GOT3 (cell line): ENCODE results near the gene SP2.
"Not testable (repeated sequence)": the region's sequence is repeated elsewhere in the genome, so short reads cannot be mapped to it uniquely, and the experiment has no call there.

Experiments
- DNase-seq: peaks from one replicate; lab custom pipeline; 2025; ENCODE audit warnings: mixed read lengths; lab: John Stamatoyannopoulos, UW

SP2 gene

GRCh38 chr17:47918991-47919390 lies 23.0 kb downstream of the SP2 start:
- DNase-seq: no peak

DNA sequence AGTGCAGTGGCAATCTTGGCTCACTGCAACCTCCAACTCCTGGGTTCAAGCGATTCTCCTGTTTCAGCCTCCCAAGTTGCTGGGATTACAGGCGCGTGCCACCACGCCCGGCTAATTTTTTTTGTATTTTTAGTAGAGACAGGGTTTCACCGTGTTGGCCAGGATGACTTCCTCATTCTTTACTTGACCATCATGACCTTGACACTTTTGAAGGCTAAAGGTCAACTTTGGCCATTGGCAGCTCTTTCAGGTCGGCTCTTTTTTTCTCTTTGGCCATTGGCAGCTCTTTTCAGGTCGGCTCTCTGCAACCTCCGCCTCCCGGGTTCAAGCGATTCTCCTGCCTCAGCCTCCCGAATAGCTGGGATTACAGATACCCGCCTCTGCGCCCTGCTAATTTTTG lies 23.9 kb downstream of the SP2 start:
- DNase-seq: not testable (repeated sequence)

DNA sequence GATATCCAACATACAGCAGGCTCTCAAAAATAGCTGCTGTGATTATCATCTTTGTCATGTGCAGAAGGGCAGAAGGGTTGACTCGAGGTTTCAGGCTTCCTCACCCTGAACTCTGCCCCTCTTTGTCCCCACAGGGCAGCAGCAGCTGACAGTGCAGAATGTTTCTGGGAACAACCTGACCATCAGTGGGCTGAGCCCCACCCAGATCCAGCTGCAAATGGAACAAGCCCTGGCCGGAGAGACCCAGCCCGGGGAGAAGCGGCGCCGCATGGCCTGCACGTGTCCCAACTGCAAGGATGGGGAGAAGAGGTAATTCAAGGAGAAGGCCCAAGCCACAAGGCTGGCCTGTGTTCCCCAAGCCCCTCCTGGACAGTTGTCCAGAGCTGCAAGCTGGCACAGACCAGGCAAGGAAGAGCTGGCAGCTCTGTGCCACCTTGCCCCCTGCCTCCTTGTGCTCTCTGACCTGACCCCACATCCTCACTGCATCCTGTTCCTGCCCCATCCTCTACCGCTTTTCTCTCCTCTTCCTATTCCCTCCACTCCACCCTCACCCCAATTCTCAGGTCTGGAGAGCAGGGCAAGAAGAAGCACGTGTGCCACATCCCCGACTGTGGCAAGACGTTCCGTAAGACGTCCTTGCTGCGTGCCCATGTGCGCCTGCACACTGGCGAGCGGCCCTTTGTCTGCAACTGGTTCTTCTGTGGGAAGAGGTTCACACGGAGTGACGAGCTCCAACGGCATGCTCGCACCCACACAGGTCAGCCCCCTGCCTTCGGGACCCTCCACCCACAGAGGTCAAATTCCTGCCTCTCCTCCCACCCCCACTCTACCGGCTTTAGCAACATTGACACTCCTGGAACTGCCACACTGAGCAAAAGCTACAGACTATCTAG lies 29.0 kb downstream of the SP2 start:
- no peak for DNase-seq

GRCh38 chr17:47925678-47925988 lies 29.6 kb downstream of the SP2 start:
- no peak for DNase-seq

GRCh38 chr17:47927821-47928400 lies 31.9 kb downstream of the SP2 start:
- no peak for DNase-seq

- no peak for DNase-seq
Measured at GRCh38 chr17:47928415-47928814, 32.4 kb downstream of the SP2 start.

DNA sequence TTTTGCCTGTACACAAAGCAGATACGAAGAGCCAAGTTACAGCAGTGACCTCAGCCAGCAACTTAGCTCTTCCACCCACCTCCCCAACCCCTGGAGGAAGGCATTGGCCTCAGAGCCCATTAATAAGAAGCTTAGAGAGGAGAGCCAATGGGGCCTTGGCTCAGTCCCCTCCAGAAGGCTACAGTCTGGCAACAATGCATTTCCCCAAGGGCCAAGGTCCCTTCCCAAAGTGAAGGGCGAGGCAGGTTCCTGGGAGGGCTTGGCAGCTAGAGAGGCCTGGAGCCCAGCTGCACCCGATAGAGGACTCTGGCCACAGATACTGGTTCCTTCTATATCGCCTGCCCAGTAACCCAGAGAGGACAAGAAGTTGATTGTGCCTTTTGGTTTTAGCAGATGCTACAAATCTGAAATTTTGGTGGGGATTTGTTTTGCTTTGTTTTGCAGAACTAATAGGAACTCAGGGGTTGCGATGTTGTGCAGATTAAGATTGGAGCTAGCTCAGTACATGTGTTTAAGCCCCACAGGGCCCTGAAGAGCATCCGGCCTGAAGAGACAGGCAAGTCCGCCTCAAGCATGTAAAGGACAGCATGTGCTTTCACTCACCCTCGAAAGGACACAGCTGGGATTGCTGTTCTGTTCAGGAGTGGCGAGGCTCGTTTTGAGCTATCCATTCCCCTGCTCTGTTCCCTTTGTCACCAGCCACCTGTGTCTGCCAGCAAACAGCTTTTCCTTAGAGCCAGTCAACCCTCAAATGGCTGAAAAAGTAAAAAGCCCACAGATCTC lies 33.4 kb downstream of the SP2 start:
- no peak for DNase-seq

- no peak for DNase-seq
Measured at GRCh38 chr17:47931848-47932247, 35.8 kb downstream of the SP2 start.

- DNase-seq: no peak
Measured at GRCh38 chr17:47934856-47935255, 38.8 kb downstream of the SP2 start.

- not testable (repeated sequence) for DNase-seq
Measured at GRCh38 chr17:47935468-47935867, 39.4 kb downstream of the SP2 start.

DNA sequence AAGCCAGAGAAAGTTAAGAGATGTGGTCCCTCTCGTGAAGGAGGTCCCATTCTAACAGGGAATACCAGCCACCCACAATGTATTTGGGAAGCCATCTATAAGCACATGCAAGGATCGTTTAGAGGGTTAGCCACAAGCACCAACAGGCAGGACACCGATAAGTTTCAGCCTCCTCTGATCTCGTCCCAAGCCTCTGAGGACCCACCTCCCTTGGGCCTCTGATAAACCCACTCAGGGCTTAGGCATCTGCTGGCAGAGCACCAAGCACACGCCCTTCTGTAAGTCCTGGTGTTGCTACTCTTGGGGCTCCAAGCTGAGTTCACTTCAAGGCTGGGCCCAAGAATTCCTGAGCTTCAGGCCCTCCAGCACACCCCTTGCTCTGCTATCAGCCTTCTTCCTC lies 39.9 kb downstream of the SP2 start:
- DNase-seq: no peak

DNA sequence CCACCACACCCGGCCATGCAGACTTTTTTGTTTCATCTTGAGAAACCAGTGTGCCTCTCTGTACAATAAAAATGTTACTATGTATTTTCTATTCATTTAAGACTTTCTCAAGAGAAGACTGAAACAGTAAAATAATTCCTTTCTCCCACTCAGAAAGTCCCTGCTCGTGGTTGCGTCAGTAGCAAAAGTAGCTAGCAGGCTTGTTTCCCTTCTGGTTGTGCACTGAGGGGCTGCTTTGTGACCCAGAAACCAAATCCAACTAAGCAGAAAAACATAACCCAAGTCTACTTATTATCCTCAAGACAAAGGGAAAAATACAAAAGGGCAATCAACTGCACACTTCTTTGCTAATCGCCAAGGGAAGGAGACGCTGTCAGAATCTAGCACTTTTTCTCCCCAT lies 41.9 kb downstream of the SP2 start:
- DNase-seq: no peak

DNA sequence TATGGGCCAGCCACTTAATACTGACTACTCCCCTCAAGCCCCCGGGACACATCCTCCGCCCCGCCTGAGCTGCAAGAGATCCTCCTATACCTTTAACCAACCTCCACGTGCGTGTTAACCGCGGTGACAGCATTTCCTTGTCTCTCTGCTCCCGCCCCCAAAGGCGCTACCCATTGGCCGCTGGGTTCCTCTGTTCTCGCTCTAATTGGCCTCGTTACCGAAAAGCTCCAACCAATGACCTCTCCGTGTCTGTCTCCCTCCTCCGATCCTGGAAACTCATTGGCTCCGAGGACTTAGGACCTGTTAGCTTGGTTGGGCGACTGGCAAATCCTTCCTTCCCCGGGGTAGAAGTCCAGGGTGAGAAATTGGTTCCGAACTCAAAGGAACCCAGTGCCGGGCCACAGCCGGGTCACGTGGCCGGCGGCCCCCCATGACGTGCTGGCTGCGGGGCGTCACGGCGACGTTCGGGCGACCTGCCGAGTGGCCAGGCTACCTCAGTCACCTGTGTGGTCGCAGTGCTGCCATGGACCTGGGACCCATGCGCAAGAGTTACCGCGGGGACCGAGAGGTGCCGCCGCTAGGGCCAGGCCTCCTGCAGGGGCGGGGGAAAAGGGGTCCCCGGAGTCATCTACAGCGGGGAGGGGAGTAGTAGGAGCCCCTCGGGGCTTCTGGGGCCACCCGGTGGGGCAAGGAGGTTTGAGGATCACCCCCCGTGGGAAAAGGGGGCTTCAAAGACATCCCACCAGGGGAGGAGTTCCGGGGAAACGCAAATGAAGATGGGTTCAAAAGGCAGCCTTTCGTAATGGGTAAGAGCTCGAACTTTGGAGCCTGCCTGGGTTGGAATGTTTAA lies 45.4 kb downstream of the SP2 start, which contains the start of gene PNPO:
PNPO (plus strand) TSS at position 326 of the 850 bp plus-strand sequence; CDS start at position 431, 105 bp downstream.
- peak; percentile 72 for DNase-seq

DNA sequence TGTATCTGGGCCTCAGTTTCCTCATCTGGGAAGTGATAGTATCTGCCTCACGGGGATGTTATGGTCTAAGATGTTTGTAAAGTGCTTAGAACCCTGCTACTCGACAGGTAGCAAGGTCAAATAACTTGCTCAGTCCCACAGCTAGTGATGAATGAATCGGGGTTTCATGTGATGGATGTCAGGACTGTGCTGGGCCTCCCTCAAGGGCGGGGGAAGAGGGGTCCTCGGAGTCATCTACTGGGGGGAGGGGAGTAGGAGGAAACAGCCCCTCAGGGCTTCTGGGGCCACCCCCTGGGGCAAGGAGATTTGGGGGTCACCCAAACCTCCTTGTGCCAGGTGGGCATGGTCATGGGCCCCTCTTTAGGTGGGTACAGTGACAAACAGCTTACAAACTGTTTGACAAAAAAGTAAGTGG lies 46.1 kb downstream of the SP2 start:
- DNase-seq: no peak

DNA sequence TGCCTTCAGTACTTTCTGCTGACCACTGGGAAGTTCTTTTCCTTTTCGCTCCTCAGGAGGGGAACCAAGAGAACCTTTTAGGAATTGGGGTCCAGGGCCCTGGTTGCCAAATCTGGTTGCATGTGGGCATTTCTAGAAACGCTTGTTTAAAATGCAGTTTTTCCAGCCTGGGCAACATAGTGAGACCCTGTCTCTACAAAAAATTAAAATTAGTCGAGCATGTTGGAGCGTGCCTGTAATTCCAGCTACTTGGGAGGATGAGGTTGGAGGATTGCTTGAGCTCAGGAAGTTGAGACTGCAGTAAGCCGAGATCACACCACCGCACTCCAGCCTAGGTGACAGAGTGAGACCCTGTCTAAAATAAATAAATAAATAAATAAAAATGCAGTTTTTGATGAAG lies 46.5 kb downstream of the SP2 start:
- no peak for DNase-seq

DNA sequence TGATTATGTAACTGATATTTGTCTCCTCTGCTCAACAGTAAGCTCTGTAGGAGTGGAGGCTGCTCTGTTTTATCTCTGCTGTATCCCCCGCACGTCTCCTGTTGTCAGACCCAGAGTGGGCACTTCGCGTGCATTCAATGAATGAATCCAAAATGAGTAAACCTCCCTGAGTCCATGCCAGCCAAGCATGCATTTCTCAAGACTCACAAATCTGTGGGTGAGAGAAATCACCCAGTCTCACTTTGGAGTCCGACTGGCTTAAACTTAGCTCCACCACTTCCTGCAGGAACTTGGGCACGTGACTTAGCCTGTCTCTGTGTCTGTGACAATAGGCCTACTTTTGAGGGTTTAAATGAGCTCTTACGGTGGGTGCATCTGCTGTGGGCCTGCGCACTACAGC lies 49.0 kb downstream of the SP2 start:
- no peak for DNase-seq

GRCh38 chr17:47945529-47946508 lies 49.8 kb downstream of the SP2 start:
- no peak for DNase-seq

- DNase-seq: no peak
Measured at GRCh38 chr17:47946516-47946915, 50.5 kb downstream of the SP2 start.

GRCh38 chr17:47946929-47947397 lies 50.9 kb downstream of the SP2 start:
- DNase-seq: peak; percentile 35

GRCh38 chr17:47948706-47949196 lies 52.7 kb downstream of the SP2 start:
- DNase-seq: no peak
